MM.1S (cell line): ENCODE data around the gene AGO1.

Source experiments
- DNase-seq: peaks from one replicate; pipeline ENCODE4 v3.0.0-alpha.2; 2015
- H2AFZ ChIP-seq: fragments of 300-600 bp; sonication (generic); 2 replicates; pipeline ENCODE4 v1.6.0; 2016; ENCODE audit warnings: antibody characterized with exemption, low read length
- H3F3A ChIP-seq: fragments of 300-600 bp; sonication (generic); 2 replicates; pipeline ENCODE4 v1.6.1; 2016; ENCODE audit warnings: mild to moderate bottlenecking, antibody characterized with exemption, low read length, moderate library complexity, mixed read lengths; ENCODE audit not compliant: insufficient read depth
- H3K27ac ChIP-seq: fragments of 300-600 bp; sonication (generic); 2 replicates; pipeline ENCODE4 v1.5.1; 2016; ENCODE audit warnings: mild to moderate bottlenecking, low read length
- H3K27me3 ChIP-seq: fragments of 300-600 bp; sonication (generic); replicated peaks from 2 replicates; pipeline ENCODE4 v1.6.0; 2016; ENCODE audit warnings: low read length; ENCODE audit not compliant: insufficient read depth
- H3K36me3 ChIP-seq: fragments of 300-600 bp; sonication (generic); replicated peaks from 2 replicates; pipeline ENCODE4 v1.6.1; 2016; ENCODE audit warnings: mild to moderate bottlenecking, low read length, mixed read lengths; ENCODE audit not compliant: insufficient read depth
- H3K4me1 ChIP-seq: fragments of 300-600 bp; sonication (generic); 2 replicates; pipeline ENCODE4 v1.6.1; 2016; ENCODE audit warnings: low read length, mixed read lengths
- H3K4me2 ChIP-seq: fragments of 300-600 bp; sonication (generic); 2 replicates; pipeline ENCODE4 v1.6.0; 2016; ENCODE audit warnings: low read depth, low read length
- H3K4me3 ChIP-seq: fragments of 300-600 bp; sonication (generic); 2 replicates; pipeline ENCODE4 v1.5.1; 2016; ENCODE audit warnings: low read length, mixed read lengths
- H3K79me2 ChIP-seq: fragments of 300-600 bp; sonication (generic); 2 replicates; pipeline ENCODE4 v1.6.1; 2016; ENCODE audit warnings: mixed run types, low read length, mixed read lengths
- H3K9ac ChIP-seq: fragments of 300-600 bp; sonication (generic); 2 replicates; pipeline ENCODE4 v1.6.1; 2016; ENCODE audit warnings: low read length, mixed read lengths
- H3K9me2 ChIP-seq: fragments of 300-600 bp; sonication (generic); replicated peaks from 2 replicates; pipeline ENCODE4 v1.6.1; 2016; ENCODE audit warnings: mild to moderate bottlenecking, low read length, mixed read lengths; ENCODE audit not compliant: insufficient read depth
- H3K9me3 ChIP-seq: fragments of 300-600 bp; sonication (generic); replicated peaks from 2 replicates; pipeline ENCODE4 v1.6.1; 2016; ENCODE audit warnings: mild to moderate bottlenecking, low read length, mixed read lengths; ENCODE audit not compliant: insufficient read depth
- H4K20me1 ChIP-seq: fragments of 300-600 bp; sonication (generic); 2 replicates; pipeline ENCODE4 v1.6.1; 2016; ENCODE audit warnings: mild to moderate bottlenecking, low read length, moderate library complexity, mixed read lengths; ENCODE audit not compliant: insufficient read depth
- CTCF ChIP-seq: fragments of 300-600 bp; sonication (generic); IDR thresholded peaks from 2 replicates; pipeline ENCODE4 v1.5.1; 2016; ENCODE audit warnings: antibody characterized with exemption, low read length, mixed read lengths
- EZH2 ChIP-seq: fragments of 300-600 bp; sonication (generic); optimal IDR thresholded peaks from 2 replicates; pipeline ENCODE3; 2017; ENCODE audit warnings: low read depth, mild to moderate bottlenecking, antibody characterized with exemption, low read length, mixed read lengths
- EZH2phosphoT487 ChIP-seq: fragments of 300-600 bp; sonication (generic); IDR thresholded peaks from 2 replicates; pipeline ENCODE4 v1.6.1; 2018; ENCODE audit warnings: antibody characterized with exemption, low read length

AGO1 gene

GRCh38 chr1:35884934-35885333 lies 1.9 kb downstream of the AGO1 start:
- H3K27me3 ChIP-seq, result no peaks in the 10 kb centered on the region
- no peak overlapping the region for H3K4me3 ChIP-seq
- no peak for DNase-seq
- no peaks in the 10 kb centered on the region for H3K9me3 ChIP-seq
- 0 out of 2 replicates have a peak, but pooled peaks cover 3% of the 10 kb centered on the region for H3K4me1 ChIP-seq
- H3K79me2 ChIP-seq, result peaks cover 23% of the 10 kb centered on the region
- H2AFZ ChIP-seq, result no peak overlapping the region
- H3K9me2 ChIP-seq, result no peaks in the 10 kb centered on the region
- H3K9ac ChIP-seq, result no peak overlapping the region
- no peaks in the 10 kb centered on the region for H3K36me3 ChIP-seq
- no peak overlapping the region for H3K27ac ChIP-seq
- H3K4me2 ChIP-seq, result no peak overlapping the region
- 0 out of 2 replicates have a peak, but pooled peaks cover 4% of the 10 kb centered on the region for H3F3A ChIP-seq
- H4K20me1 ChIP-seq, result no peaks in the 10 kb centered on the region
- TF ChIP-seq CTCF (no peak), EZH2phosphoT487 (no peak), EZH2 (no peak)

- H3K4me2 ChIP-seq, result no peak overlapping the region
- no peak for TF ChIP-seq EZH2
- TF ChIP-seq EZH2phosphoT487, result no peak
- TF ChIP-seq CTCF, result no peak
- H3K9ac ChIP-seq, result no peak overlapping the region
Measured at GRCh38 chr1:35885961-35886558, 3.1 kb downstream of the AGO1 start.

GRCh38 chr1:35886577-35887431 lies 3.8 kb downstream of the AGO1 start:
- Histone ChIP-seq H3K9ac (no peak overlapping the region), H3K79me2 (peaks cover 23% of the 10 kb centered on the region), H3K4me1 (no peaks in the 10 kb centered on the region), H4K20me1 (no peaks in the 10 kb centered on the region), H3K27me3 (no peaks in the 10 kb centered on the region), H3K36me3 (no peaks in the 10 kb centered on the region), H3K4me3 (no peak overlapping the region), H3K9me2 (no peaks in the 10 kb centered on the region), H3F3A (no peaks in the 10 kb centered on the region), H3K9me3 (no peaks in the 10 kb centered on the region), H2AFZ (no peak overlapping the region), H3K27ac (no peak overlapping the region), H3K4me2 (no peak overlapping the region)
- TF ChIP-seq EZH2phosphoT487, result no peak
- TF ChIP-seq EZH2, result no peak
- no peak for TF ChIP-seq CTCF
- no peak for DNase-seq

More at GRCh38 chr1:35885961-35886558, 3.1 kb downstream of the AGO1 start:
- no peak for DNase-seq
- Histone ChIP-seq H3K36me3 (no peaks in the 10 kb centered on the region), H4K20me1 (no peaks in the 10 kb centered on the region), H3K79me2 (peaks cover 23% of the 10 kb centered on the region), H3K4me3 (no peak overlapping the region), H3K4me1 (no peaks in the 10 kb centered on the region), H3K9me2 (no peaks in the 10 kb centered on the region), H3F3A (0 out of 2 replicates have a peak, but pooled peaks cover under 1% of the 10 kb centered on the region), H2AFZ (no peak overlapping the region), H3K9me3 (no peaks in the 10 kb centered on the region), H3K27me3 (no peaks in the 10 kb centered on the region), H3K27ac (no peak overlapping the region)
